ENCODE results near the gene ACO1. TPM values are rescaled to one million over a fixed set of nuclear protein-coding genes. Genes with fewer than 3 reads are reported as not detected.

Gene ACO1
- total RNA-seq, 1 donor from 2014 or later = 37.6 TPM

DNA sequence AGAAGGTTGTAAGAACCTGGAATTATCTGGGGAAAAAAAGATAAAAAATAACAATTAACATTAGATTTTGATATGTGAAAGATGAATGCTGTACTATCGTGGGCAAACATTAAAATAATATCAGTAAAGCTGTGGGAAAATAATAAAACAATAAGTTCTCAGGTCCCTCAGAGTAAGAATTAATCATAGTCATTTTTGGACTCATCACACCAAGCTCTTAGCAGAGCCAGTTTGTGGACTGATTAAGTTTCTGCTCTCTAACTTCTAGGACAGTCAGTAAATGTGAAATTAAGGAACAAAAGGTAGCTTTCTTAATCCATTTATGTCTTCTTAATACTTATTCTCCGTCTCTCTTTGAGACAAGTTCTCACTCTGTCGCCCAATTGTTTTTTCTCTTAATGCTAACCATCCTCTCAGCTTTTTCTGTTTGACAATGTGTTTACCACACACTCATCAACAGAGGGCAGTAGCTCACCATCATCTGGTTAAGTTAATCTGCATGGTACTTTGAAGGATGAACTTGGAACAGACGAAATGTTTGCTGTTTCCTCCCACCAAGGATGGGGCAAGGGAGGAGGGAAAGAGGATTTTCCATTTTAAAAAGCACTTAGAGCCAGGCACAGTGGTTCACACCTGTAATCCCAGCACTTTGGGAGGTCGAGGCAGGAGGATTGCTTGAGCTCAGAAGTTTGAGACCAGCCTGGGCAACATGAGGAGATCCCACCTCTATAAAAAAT lies 5.3 kb upstream of the ACO1 start:
- H3K36me3 ChIP-seq = no peaks in the 10 kb centered on the region
- H3K9ac ChIP-seq = no peak overlapping the region
- Mint-ChIP-seq H3K36me3 (no peaks in the 10 kb centered on the region), H3K4me1 (peaks cover 9% of the 10 kb centered on the region), H3K9me3 (no peaks in the 10 kb centered on the region), H3K27me3 (ENCODE audit: insufficient read depth, low read depth) (peaks cover 29% of the 10 kb centered on the region), H3K27ac (no peak overlapping the region), H3K4me3 (peak overlapping the region; percentile 11)
- no peaks in the 10 kb centered on the region for H3K9me3 ChIP-seq (ENCODE audit: low read depth)
- H2AFZ ChIP-seq (replicated peaks) = no peak overlapping the region
- peak; percentile 80 for DNase-seq (ENCODE audit: low spot score)
- TF ChIP-seq, protein P1, sequence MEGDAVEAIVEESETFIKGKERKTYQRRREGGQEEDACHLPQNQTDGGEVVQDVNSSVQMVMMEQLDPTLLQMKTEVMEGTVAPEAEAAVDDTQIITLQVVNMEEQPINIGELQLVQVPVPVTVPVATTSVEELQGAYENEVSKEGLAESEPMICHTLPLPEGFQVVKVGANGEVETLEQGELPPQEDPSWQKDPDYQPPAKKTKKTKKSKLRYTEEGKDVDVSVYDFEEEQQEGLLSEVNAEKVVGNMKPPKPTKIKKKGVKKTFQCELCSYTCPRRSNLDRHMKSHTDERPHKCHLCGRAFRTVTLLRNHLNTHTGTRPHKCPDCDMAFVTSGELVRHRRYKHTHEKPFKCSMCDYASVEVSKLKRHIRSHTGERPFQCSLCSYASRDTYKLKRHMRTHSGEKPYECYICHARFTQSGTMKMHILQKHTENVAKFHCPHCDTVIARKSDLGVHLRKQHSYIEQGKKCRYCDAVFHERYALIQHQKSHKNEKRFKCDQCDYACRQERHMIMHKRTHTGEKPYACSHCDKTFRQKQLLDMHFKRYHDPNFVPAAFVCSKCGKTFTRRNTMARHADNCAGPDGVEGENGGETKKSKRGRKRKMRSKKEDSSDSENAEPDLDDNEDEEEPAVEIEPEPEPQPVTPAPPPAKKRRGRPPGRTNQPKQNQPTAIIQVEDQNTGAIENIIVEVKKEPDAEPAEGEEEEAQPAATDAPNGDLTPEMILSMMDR (IDR thresholded peaks at IDR 0.05) = peak; percentile 90
- TF ChIP-seq EZH2 (IDR thresholded peaks at IDR 0.05) (no peak), EZH2phosphoT487 (IDR thresholded peaks at IDR 0.05) (no peak)
- H4K20me1 ChIP-seq (ENCODE audit: low read depth) = no peaks in the 10 kb centered on the region
- peak overlapping the region; percentile 14 for H3K4me2 ChIP-seq
- peaks cover 46% of the 10 kb centered on the region for H3K27me3 ChIP-seq
- no peak overlapping the region for H3K27ac ChIP-seq
- H3K79me2 ChIP-seq (ENCODE audit: low read depth) = no peaks in the 10 kb centered on the region
- H3K4me3 ChIP-seq = no peak overlapping the region
- peaks cover 6% of the 10 kb centered on the region for H3F3A ChIP-seq (ENCODE audit: low read depth)
- H3K4me1 ChIP-seq = no peaks in the 10 kb centered on the region

DNA sequence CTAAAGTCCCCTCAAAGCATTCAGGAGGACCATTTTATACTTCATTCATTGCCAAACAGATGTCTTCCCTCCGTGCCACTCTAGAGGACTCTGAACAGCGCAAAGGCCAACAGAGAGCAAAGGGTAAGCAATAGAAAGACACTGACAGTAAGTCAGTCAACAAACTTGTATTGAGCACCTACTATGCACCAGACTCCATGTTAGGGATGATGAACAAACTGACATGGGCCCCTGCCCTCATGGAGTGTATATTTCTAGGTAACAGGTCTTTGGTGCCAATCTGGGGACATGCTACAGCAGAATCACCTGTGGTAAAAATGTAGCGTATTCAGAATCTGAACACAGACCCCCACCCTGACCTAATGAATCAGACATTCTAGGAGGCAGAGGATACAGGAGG lies 3.5 kb upstream of the ACO1 start:
- no peak overlapping the region for H3K27ac ChIP-seq
- H3K9me3 ChIP-seq (ENCODE audit: low read depth) = no peaks in the 10 kb centered on the region
- TF ChIP-seq EZH2phosphoT487 (IDR thresholded peaks at IDR 0.05) (no peak), EZH2 (IDR thresholded peaks at IDR 0.05) (no peak)
- TF ChIP-seq, protein P1 (IDR thresholded peaks at IDR 0.05) = no peak
- H3K4me3 ChIP-seq = no peak overlapping the region
- H3K9ac ChIP-seq = no peak overlapping the region
- no peak overlapping the region for H3K4me3 Mint-ChIP-seq
- H4K20me1 ChIP-seq (ENCODE audit: low read depth) = no peaks in the 10 kb centered on the region
- peaks cover 5% of the 10 kb centered on the region for H3K79me2 ChIP-seq (ENCODE audit: low read depth)
- no peak for DNase-seq (ENCODE audit: low spot score)
- peaks cover 54% of the 10 kb centered on the region for H3K27me3 ChIP-seq
- peaks cover 29% of the 10 kb centered on the region for H3K27me3 Mint-ChIP-seq (ENCODE audit: insufficient read depth, low read depth)
- peaks cover 6% of the 10 kb centered on the region for H3F3A ChIP-seq (ENCODE audit: low read depth)
- H3K36me3 Mint-ChIP-seq = no peaks in the 10 kb centered on the region
- H3K36me3 ChIP-seq = no peaks in the 10 kb centered on the region
- peaks cover 9% of the 10 kb centered on the region for H3K4me1 Mint-ChIP-seq
- no peaks in the 10 kb centered on the region for H3K4me1 ChIP-seq
- H3K9me3 Mint-ChIP-seq = no peaks in the 10 kb centered on the region
- no peak overlapping the region for H2AFZ ChIP-seq (replicated peaks)
- H3K4me2 ChIP-seq = no peak overlapping the region
- H3K27ac Mint-ChIP-seq = no peak overlapping the region

- peaks cover 4% of the 10 kb centered on the region for H3K36me3 Mint-ChIP-seq
- no peak overlapping the region for H2AFZ ChIP-seq (replicated peaks)
- TF ChIP-seq, protein P1 (IDR thresholded peaks at IDR 0.05) = no peak
Measured at GRCh38 chr9:32382565-32383320, 1.7 kb upstream of the ACO1 start.

More at GRCh38 chr9:32382565-32383320, 1.7 kb upstream of the ACO1 start:
- Mint-ChIP-seq H3K27ac (no peak overlapping the region), H3K4me3 (peak overlapping the region; percentile 24), H3K27me3 (ENCODE audit: insufficient read depth, low read depth) (peaks cover 31% of the 10 kb centered on the region), H3K4me1 (peaks cover 13% of the 10 kb centered on the region), H3K9me3 (no peaks in the 10 kb centered on the region)
- Histone ChIP-seq H3K4me3 (no peak overlapping the region), H3K9ac (no peak overlapping the region), H3K79me2 (ENCODE audit: low read depth) (peaks cover 6% of the 10 kb centered on the region), H3K36me3 (no peaks in the 10 kb centered on the region), H3K4me2 (no peak overlapping the region), H3K27me3 (peaks cover 54% of the 10 kb centered on the region), H3K9me3 (ENCODE audit: low read depth) (no peaks in the 10 kb centered on the region), H3K4me1 (no peaks in the 10 kb centered on the region), H4K20me1 (ENCODE audit: low read depth) (no peaks in the 10 kb centered on the region), H3F3A (ENCODE audit: low read depth) (peaks cover 6% of the 10 kb centered on the region), H3K27ac (no peak overlapping the region)
- DNase-seq (ENCODE audit: low spot score) = no peak
